Stomach (tissue), 4 donors: ENCODE measurements around the gene EPB41L3.

ENCODE experiments used
- EP300 ChIP-seq: sonication (generic); formaldehyde crosslinking; IDR thresholded peaks from one replicate; pipeline ENCODE4 v1.6.1; 2017; ENCODE audit warnings: antibody characterized with exemption
- POLR2A ChIP-seq, 4 donors: fragments of 450-650 bp; IDR thresholded peaks; one replicate each; pipeline ENCODE4 v1.6.1; 2016; ENCODE audit warnings: antibody characterized with exemption in 4 of 4, control low read depth in 2 of 4, mild to moderate bottlenecking in 1 of 4, moderate library complexity in 1 of 4
- TF ChIP-seq, protein P1 (sequence below), 7 experiments: fragments of 450-650 bp in 4 of 7; fragments of 200-600 bp in 3 of 7; sonication (generic) in 3 of 7; IDR thresholded peaks; one replicate each; pipeline ENCODE4 v1.5.1; 2016 to 2019; ENCODE audit warnings: antibody characterized with exemption in 7 of 7, control low read depth in 2 of 7, mild to moderate bottlenecking in 1 of 7

DNA sequence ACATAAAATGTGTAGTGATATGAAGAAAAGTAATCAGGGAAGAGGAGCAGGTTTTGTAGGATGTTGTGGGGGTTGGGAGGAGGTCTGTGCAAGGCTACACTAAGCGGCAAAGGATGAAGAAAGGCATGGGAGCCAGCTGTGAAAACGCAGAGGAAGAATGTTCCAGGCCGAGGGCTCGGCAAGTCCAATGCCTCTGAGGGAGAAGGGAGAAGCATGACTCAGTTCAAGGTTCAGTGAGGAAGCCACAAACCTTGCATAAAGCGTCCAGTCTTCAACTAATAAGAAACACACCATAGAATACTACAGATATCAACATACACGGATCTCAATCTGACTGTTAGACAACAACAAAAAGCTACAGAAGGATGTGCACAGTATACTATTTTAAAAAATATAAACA lies 16.2 kb downstream of the EPB41L3 start:
- TF ChIP-seq, protein P1, sequence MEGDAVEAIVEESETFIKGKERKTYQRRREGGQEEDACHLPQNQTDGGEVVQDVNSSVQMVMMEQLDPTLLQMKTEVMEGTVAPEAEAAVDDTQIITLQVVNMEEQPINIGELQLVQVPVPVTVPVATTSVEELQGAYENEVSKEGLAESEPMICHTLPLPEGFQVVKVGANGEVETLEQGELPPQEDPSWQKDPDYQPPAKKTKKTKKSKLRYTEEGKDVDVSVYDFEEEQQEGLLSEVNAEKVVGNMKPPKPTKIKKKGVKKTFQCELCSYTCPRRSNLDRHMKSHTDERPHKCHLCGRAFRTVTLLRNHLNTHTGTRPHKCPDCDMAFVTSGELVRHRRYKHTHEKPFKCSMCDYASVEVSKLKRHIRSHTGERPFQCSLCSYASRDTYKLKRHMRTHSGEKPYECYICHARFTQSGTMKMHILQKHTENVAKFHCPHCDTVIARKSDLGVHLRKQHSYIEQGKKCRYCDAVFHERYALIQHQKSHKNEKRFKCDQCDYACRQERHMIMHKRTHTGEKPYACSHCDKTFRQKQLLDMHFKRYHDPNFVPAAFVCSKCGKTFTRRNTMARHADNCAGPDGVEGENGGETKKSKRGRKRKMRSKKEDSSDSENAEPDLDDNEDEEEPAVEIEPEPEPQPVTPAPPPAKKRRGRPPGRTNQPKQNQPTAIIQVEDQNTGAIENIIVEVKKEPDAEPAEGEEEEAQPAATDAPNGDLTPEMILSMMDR (IDR thresholded peaks at IDR 0.05), result no peak
- TF ChIP-seq POLR2A (IDR thresholded peaks at IDR 0.05), result no peak
- no peak for TF ChIP-seq EP300
